Head of caudate nucleus (tissue), 42 donors: ENCODE results near the gene METTL26.
A peak's percentile ranks its signal among the peaks of the same experiment; 100 is the strongest.

Source experiments
- DNase-seq, 42 donors: peaks; one replicate each; pipeline versions ENCODE4 v3.0.0 to v3.0.0-alpha.2; 2020 to 2021; ENCODE audit warnings: mixed read lengths in 7 of 42
- intact Hi-C: fragments of 100-400 bp; cut with DNase I; formaldehyde crosslinking; loops from one replicate; pipeline ENCODE4 v1.15.0; 2022

Gene METTL26

GRCh38 chr16:636206-637080 lies at the start of gene METTL26:
TSS of gene METTL26 (minus strand) at chr16:636305. CDS start at chr16:636290, 15 bp downstream.
- intact Hi-C loops, result no loop called here
- DNase-seq, result peak; percentile 93 to 100 (median 97)

GRCh38 chr16:684961-685696 lies 49.0 kb upstream of the METTL26 start:
- intact Hi-C loops, result no loop called here
- no peak for DNase-seq

- intact Hi-C loops, result no loop called here
- peak; percentile 92 to 99 (median 98) for DNase-seq
These were observed 48.1 kb upstream of the METTL26 start, which contains the start of gene JMJD8 for GRCh38 chr16:684071-684794. TSS of gene JMJD8 (minus strand) at chr16:684334. CDS start at chr16:684319, 15 bp downstream.

GRCh38 chr16:683396-684070 lies 47.4 kb upstream of the METTL26 start:
- intact Hi-C loops, result no loop called here

GRCh38 chr16:682493-683395 lies 46.6 kb upstream of the METTL26 start:
- DNase-seq, result no peak
- intact Hi-C loops, result no loop called here

More at GRCh38 chr16:683396-684070, 47.4 kb upstream of the METTL26 start:
- DNase-seq, result no peak

- intact Hi-C loops, result no loop called here
- no peak for DNase-seq
These were observed 45.8 kb upstream of the METTL26 start for GRCh38 chr16:681746-682427.

- intact Hi-C loops, result no loop called here
- no peak for DNase-seq
These were observed 45.1 kb upstream of the METTL26 start for GRCh38 chr16:680967-681745.

GRCh38 chr16:680625-680945 lies 44.5 kb upstream of the METTL26 start:
- no peak for DNase-seq
- intact Hi-C loops, result no loop called here

- intact Hi-C loops, result no loop called here
- DNase-seq, result peak; percentile 57 to 96 (median 89)
These were observed 43.9 kb upstream of the METTL26 start, which contains the start of gene STUB1 for GRCh38 chr16:679814-680624. TSS of gene STUB1 (plus strand) at chr16:680410. CDS start at chr16:680526, 116 bp downstream.

- peak in 39 of 42 donors; percentile 39 to 81 (median 60) for DNase-seq
- intact Hi-C loops, result no loop called here
These were observed 43.0 kb upstream of the METTL26 start for GRCh38 chr16:678858-679813.

- DNase-seq, result no peak
- intact Hi-C loops, result no loop called here
These were observed 42.2 kb upstream of the METTL26 start for GRCh38 chr16:678209-678857.

GRCh38 chr16:677316-678190 lies 41.4 kb upstream of the METTL26 start:
- no peak for DNase-seq
- intact Hi-C loops, result no loop called here

- no peak for DNase-seq
- intact Hi-C loops, result no loop called here
These were observed 40.8 kb upstream of the METTL26 start for GRCh38 chr16:676913-677312.
